Prostate gland (tissue), 2 donors: Measurements from ENCODE around the gene CCDC174.

Experiments
- CTCF ChIP-seq, 4 experiments: fragments of 200-600 bp in 2 of 4; fragments of 450-650 bp in 2 of 4; sonication (generic) in 2 of 4; IDR thresholded peaks; 1 replicate in 3 of 4; 2 replicates in 1 of 4; pipeline ENCODE4 v1.5.1; 2016 to 2019; ENCODE audit warnings: antibody characterized with exemption in 4 of 4, mild to moderate bottlenecking in 2 of 4, moderate library complexity in 2 of 4
- POLR2A ChIP-seq: fragments of 450-650 bp; IDR thresholded peaks from one replicate; pipeline ENCODE4 v1.6.1; 2016; ENCODE audit warnings: antibody characterized with exemption, mild to moderate bottlenecking
- POLR2AphosphoS5 ChIP-seq: sonication (generic); formaldehyde crosslinking; IDR thresholded peaks from one replicate; pipeline ENCODE4 v1.6.1; 2017; ENCODE audit warnings: antibody characterized with exemption

DNA sequence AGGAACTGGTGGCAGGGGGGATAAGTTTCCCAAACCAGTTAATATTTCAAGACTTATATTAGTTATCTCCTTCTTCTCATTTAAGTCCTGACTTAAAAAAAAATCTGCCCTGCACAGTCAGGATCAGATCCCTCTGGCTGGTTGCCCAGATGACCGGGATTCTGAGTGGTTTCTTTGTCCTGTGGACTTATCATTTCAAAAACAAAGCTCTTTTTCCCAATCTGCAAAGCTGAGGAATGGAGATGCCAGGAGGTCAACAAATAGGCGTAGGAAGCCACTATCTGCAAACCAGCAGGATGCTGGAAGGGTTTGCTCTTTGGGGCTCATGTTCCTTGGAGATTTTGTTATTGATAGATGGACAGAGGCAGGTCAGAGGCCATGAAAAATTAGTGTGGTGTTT is 29.2 kb downstream of the CCDC174 start:
- TF ChIP-seq CTCF (IDR thresholded peaks at IDR 0.05) (no peak), POLR2A (no peak), POLR2AphosphoS5 (no peak)
